Hematopoietic multipotent progenitor cell (in vitro differentiated cells): ENCODE measurements around the gene MRPL55. TPM values are rescaled to one million over a fixed set of nuclear protein-coding genes. Genes with fewer than 3 reads are reported as not detected.
"Not testable (repeated sequence)": the region's sequence is repeated elsewhere in the genome, so short reads cannot be mapped to it uniquely, and the experiment has no call there.

Experiments
- DNase-seq, 3 donors: peaks; one replicate each; pipeline ENCODE4 v3.0.0-alpha.2; 2011 to 2015; ENCODE audit warnings: low read depth in 2 of 3, low spot score in 2 of 3
- total RNA-seq: library from RNA; depleted of rRNA; stranded (reverse); fragments of >200 nt; gene quantifications from one replicate; pipeline ENCODE4 v1.2.3, GENCODE V29; 2012

Gene MRPL55
- total RNA-seq, 1 donor, result 82.7 TPM

DNA sequence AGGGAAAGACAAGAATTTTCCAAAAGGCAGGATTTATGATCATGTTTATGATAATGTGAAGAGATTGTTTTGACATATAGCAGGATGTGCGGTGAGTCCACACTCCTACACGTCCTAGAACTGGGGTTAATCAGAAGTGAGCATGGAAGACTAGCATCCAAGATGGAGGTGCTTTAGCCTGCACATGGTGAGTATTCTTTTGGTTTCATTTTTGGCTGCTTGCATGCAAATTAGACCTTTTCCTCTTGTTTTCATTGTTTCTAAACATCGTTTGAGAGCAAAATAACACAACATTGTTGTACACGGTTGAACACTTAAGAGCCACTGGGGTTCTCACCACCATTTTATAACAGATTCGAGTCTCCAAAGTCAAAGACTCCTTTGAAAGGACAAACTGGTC, 16.1 kb upstream of the MRPL55 start:
- DNase-seq, result no peak

DNA sequence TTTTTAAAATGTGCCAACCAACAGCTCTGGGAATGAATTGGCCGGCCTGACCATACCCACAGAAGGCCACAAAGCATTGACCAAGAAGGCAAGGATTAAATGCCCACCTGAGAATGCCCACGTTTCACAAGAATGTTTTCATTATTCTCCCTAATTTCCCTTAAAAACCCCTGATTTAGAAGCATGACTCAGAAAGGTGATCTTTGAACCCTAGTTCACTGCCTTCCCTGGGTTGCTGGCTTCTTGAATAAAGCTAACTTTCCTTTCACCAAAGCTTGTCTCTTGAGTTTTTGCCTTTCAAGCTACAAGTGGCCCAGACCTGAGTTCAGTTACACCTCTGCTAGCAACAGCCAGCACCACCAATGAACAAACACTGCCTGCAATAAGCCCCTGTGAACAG, 14.4 kb upstream of the MRPL55 start:
- DNase-seq, result no peak

DNA sequence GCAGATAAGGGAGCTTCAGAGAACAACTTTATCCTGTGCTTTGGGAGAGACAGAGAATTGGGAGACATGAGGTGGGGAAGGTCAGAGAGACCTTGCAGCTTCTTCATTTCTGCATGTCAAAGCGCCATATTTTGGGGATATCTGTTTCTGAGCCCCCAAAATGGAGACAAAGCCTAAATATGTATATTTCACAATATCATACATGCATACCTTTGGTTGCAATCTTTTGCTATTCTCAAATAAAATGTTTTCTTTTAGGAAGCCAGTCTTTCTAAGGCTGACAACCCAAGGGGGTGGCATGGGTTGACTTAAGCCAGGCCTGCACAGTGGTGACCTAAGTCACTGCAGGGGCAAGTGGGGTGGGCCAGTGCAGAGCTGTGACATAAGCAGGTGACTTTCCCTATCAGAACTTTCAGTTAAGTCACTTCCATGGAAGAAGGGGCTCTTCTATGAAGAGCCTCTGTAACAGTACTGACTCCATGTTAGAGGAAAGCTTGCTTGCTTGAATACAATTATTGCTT, 13.9 kb upstream of the MRPL55 start:
- DNase-seq, result no peak

DNA sequence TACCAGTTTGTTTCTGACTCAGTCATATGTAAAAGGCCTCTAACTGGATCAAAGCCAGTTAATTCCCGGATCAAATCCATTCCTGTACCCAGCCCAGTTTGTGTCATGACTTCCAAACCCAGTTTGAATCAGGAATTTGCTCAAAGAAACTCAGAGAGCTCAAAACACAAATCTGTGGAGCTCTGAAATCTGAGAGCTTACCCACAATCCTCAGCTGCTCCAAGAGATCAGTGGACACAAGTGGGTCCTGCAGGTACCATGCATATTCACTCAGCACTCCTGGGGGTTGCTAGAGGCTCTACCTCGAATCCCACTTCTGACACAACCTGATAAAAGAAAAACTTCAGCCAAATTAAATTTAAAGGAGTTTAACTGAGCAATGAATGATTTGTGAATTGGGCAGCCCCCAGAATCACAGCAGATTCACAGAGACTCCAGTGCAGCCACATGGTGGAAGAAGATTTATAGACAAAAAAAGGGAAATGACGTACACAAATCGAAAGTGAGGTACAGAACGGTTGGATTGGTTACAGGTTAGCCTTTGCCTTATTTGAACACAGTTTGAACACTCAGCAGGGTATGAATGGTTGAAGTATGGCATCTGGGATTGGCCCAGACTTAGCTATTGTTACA, 11.9 kb upstream of the MRPL55 start:
- DNase-seq, result peak in 2 of 3 donors; percentile 47 to 74

DNA sequence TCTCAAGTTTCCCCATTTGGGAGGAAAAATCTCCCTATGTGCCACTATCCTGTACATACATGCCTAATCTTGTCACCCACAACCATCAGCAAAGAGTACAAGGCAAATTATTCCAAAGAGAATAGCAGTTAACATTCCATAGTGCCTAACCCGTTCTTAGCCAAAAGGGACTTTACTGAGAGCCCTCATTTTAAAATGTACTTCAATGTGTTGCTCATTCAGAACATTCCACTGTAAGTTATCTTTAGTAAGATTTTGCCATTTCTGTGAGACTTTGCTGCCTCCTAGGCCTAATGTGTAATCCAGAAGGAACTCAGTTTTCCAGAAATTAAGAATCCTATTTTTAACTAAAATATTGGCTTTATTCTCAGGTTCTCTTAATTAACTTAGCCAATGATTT, 11.3 kb upstream of the MRPL55 start:
- no peak for DNase-seq

DNA sequence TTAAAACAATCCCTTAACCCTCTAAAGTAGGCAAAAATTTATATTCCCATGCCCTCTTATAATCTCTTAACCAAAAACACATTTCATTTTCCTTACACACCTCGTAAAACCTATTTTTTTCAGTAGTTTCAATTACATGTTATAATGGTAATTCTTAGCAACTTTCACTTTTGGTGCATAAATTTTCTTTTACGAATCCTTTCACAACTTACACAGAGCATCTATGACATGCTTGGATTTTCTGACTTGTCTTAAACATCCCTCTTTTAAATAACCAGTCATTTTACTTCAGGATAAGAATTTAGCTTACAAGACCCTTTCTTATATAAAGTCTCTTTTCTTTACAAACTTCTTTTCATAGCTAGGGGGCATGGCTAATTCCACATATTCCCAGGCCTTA, 8.9 kb upstream of the MRPL55 start:
- no peak for DNase-seq

DNA sequence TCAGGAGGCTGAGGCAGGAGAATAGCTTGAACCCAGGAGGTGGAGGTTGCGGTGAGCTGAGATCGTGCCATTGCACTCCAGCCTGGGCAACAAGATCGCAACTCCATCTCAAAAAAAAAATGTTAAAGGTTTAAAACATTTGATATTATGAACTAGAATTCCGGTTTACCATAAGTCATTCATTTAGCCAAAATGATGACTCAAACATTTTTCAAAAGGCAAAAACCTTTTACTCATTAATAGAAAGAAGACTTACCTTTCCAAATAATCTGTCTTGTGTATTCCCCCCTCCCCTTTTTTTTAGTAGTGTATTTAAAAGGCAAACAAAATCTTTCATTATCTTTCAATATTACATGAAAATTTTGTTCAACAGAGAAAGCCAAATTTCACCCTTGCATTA, 8.2 kb upstream of the MRPL55 start:
- DNase-seq, result no peak

DNA sequence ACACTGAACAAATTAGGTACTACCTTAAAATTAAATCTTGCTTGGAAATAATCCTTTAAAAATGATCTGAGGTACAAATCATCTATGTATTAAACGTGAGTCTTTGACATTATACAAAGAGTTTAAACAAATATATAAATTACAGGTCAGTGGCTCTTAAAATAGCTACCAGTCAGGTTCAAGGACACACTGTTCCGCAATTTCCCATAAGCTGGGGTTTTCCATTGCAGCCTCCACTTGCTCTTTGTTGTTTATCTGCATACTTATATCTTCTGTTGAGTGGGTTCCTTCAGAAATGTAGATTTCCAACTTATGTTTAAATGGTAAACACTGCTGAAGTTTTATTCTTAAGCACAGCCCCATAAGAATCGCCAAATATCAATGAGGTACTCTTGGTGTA, 5.7 kb upstream of the MRPL55 start:
- no peak for DNase-seq

DNA sequence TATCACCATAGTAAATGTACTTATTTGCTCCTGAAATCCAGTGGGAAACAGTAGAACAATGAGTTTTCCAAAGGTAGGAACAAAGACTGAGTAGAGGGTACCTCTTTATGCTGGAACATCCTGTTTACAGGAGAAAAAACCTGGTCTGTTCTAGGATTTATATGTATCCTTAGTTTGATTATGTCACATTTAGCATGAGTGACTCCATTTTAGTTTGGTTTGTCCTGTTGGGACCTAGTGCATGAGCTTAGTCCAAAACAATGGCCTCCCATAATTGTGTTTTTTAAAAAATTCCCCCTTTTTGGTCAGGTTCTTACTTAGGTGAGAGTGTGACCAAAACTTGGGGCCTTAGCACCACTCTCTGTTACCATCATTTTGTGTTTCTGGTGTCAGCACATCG, 3.5 kb upstream of the MRPL55 start:
- DNase-seq, result no peak

DNA sequence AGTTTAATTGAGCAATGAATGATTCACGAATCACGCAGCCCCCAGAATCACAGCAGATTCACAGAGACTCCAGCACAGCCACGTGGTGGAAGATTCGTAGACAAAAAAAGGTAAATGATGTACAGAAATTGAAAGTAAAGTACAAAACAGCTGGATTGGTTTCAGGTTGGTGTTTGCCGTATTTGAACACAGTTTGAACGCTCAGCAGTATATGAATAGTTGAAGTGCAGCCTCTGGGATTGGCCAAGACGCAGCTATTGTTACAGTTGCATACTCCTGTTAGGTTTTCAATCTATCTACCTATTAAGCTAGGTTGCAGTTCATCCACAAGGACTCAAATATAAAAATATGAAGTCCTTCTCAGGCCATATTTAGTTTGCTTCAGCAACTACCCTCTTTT, 3.1 kb upstream of the MRPL55 start:
- no peak for DNase-seq

DNA sequence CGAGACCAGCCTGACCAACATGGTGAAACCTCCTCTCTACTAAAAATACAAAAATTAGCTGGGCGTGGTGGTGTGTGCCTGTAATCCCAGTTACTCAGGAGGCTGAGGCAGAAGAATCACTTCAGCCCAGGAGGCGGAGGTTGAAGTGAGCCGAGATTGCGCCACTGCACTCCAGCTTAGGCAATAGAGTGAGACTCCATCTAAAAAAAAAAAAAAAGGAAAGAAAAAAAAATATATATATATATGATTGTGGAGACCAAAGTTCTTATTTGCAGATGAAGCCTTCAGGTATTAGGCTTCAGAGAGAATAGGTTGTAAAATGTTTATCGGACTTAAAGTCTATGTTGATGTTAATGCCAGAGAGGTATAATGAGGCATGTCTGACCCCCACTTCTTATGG, 2.2 kb upstream of the MRPL55 start:
- not testable (repeated sequence) for DNase-seq

DNA sequence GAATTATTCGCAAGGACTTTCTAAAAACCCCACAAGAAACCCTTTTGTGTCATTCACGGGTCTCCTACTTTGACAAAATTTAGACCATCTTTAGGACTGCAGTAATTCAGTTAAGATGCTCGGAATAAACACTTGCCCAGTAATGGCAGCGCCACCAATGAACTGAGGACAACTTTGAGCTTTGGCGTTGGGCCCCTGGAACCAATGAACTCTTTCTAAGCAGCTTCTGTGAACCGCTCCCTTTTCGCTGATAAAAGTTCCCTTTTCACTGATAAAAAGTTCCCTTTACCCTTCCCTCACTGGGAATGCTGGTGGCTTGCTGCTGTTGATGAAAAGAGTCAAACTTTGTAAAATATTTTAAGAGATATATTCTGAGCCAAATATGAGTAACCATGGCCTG, 1.5 kb upstream of the MRPL55 start:
- DNase-seq, result no peak

DNA sequence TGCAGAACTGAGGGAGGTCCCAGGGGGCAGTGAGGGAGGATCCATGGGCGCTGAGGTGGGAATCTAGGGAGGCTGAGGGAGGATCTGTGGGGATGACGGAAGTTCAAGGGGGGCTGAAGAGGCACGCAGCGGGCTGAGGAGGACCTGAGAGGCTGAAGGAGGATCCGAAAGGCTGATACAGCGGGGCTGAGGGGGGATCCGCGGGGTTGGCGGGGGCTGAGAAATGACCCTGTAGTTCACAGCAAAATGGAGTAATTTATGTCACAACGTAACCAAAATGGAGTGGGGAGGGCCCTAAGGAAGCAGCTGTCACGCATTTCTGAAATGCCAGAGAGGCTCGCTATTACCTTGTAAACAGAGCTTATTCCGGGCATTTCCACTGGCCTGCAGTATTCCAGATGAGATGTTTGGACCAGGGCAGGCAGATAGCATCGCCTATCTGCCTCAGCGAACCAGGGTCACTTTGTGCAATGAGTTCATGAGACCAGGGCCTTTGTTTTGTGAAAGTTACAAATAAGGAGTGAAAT, 926 bp upstream of the MRPL55 start:
- DNase-seq, result peak in 1 of 3 donors; percentile 29

DNA sequence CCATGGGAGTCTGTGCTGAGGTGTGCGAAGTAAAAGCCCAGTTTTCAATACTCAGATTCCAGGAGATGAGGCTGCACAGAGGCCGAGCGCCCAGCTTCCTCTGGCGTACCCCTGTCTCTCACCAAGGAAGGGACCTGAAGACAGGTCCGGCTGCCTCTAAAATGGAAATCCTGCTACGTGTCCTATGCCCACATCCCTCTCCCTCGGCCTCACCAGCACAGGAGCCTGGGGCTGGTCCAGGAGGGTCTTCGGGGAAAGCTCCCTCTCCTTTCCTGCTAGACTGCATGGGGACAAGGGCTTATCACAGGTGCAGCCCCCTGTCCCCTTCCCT, 392 bp downstream of the MRPL55 start:
- DNase-seq, result no peak

DNA sequence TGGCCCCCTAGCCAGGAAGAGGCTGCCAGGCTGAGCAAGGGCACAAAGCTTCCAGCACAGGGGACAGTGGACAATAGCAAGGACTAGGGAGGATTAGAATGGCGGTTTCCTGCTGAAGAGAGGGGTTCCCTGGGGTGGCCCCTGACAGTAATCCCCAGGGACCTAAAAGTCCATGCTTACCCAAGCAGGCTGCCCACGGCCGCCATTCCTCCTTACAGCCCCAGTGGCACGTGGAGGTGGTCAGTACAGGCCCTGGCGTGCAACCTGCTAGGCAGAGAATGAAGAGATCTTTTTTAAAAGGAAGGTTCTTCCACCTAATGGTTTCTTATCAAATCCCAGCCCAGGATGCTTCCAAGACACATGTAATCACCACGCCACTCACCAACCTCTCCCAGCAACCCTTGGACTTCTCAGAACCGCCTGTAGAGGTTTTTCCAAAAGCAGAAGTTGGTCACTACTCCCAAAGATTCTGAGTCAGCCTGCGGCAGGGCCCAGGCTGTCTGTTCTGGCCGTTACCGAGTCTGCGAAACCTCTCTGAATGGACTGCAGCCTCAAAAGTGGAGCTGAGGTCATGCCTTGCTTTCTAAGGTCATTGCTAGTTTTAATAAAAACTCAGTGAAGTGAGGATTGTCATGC, 926 bp downstream of the MRPL55 start:
- DNase-seq, result no peak

DNA sequence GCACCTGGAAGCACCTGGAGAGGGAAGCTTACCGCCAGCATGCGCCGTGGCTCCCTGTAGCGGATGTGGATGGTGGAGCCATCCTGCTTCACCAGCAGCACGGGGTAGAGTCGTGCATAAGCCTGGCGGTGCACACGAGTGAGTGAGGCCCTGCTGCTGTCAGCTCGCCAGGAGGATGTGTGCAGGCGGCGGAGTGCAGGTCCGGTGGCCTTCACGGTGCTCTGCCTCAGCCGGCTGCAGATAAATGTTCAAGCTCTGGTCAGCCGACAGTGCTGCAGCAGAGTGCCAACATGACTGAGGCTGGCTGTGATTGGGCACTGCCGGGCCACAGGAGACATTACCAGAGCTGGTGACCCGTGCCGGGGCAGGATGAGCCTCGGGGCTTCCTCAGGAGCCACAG, 1.5 kb downstream of the MRPL55 start:
- no peak for DNase-seq

DNA sequence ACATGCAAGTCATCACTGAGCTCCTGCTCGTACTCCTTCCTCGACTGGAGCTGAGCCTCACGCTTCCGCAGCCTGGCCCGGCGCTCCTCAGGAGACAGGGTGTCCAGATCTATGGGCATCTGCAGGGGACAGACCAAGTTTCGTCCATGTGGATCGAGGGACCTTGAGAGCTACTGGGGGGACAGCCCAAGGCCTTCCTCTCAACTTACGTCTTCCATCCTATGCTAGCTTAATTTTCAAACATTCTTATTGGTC, 2.4 kb downstream of the MRPL55 start:
- DNase-seq, result no peak

DNA sequence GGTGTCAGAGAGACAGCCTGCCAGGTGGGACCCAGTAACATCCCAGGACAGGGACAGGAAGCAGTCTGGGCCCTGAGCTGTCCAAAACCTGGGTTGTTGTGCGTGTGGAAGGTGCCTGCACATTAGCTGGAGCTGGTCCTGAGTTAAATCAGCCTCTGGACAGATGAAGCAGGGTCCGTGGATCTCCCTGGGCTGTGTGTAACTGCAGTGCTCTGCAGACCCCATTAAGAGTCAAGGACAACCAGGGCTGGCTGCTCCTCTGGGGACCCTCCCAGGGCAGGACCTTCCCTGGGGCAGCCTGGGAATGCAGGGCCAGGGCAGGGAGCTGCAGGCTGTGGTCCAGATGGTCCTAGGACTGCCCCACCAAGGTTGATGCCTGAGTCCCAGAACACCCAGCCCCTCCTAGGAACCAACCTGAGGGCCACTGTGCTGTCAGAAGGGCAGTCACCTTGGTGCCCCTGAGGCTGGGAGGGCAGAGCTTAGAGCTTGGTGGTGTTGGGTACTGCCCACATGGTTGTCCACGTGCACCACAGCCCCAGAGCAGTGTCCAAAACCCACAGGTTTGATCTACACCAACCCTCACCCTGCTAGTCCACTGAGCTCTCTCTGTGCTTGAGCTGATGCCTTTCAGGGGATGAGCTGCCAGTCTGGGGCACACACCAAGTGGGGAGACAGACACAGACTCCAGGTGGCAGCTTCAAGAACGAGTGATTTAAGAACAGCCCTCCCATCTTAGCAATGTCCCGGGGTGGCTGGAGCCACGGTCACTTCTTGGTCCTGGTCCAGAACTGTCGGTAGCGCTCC, 2.9 kb downstream of the MRPL55 start:
- DNase-seq, result no peak

DNA sequence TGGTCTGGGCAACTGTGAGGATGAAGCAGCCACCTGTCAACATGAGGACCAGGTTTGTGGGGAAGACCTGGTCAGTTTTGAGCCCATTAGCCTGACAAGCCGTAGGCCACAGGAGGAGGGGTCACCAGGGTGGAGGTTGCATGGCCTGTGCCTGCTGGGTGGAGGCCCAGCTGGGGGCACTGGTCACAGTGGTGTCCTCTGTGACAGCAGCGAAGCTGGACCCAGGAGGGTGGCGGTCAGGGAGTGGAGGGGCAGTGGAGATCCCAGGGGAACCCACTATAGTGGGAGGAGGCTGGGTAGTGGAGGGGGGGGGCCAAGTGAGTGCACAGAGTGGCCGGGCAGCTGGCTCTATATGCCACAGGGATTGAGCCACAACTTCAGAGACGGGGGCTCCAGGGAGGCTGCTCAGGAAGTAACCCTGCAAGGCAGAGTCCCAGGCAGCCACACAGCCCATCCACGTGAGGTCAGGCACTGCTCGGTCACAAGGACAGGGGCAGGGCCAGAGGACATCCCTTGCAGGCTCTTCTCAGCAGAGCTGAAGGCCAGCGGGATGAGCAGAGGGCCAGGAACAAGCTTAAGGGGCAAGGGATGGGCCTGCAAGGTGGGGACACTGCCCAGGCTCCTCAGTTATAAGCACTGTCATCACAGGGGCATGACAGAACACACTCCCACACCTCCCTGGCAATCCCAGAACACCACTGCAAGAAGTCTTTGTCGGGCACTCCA, 3.7 kb downstream of the MRPL55 start:
- DNase-seq, result no peak

DNA sequence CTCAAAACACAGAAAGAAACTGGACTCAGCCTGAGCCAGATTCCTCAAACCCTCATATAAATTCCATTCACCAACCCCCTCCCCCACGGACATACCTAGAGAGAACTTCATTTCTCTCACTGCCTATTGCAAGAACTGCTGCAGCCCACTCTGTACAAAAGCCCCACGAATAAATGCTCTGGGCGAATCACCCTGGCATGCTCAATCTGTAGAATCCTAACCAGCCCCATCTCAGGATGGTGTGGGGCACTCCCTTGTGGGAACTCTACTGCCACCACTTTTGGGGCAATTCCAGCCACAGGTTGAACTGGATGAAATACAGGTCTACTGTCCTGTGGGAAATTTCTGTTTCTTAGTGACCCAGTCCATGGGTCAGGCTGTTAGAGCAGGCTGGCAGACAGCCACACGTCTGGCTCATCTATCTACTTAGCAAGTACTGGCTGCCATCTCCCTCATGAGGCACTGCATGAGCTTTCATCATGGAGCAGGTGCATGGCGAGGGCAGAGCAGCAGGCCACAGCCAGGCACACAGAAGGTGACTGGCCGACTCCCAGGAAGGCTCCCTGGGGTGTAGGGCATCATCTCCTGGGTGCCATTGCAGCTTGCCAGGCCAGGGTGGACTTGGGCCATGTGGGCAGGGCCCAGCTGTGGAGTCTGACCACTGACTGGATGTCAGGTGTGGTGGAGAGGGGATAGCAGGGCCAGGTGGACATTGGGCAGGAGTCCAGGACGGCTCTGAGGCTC, 4.4 kb downstream of the MRPL55 start:
- no peak for DNase-seq
